GM12878 (cell line): Measurements from ENCODE around the gene CREBRF. TPM values are rescaled to one million over a fixed set of nuclear protein-coding genes. Genes with fewer than 3 reads are reported as not detected.

Experiments
- ATAC-seq: fragments of 200-7000 bp; cut with Tn5 transposase; 3 replicates; pipeline ENCODE4 v1.9.1; 2020; ENCODE audit warnings: mild to moderate bottlenecking, moderate library complexity
- BruUV-seq: library from RNA; stranded (reverse); fragments of 400-500 nt; replicated peaks from 2 replicates; lab custom pipeline; 2021; lab: Mats Ljungman, UMichigan
- CTCF ChIA-PET: fragments of 300-600 bp; sonication (Branson Sonifier 250); formaldehyde crosslinking; extraction: SDS; loops from one replicate; lab custom pipeline; 2021; ENCODE audit warnings: inconsistent platforms; lab: Yijun Ruan, JAX
- POLR2A ChIA-PET: fragments of 350-600 bp; formaldehyde crosslinking; extraction: SDS; loops from one replicate; lab custom pipeline; 2021; ENCODE audit warnings: inconsistent platforms; lab: Charles Lee
- RAD21 ChIA-PET: fragments of 300-600 bp; sonication (Branson Sonifier 250); formaldehyde crosslinking; loops from one replicate; lab custom pipeline; 2023; ENCODE audit warnings: antibody characterized with exemption; ENCODE audit not compliant: unreplicated experiment; lab: Charles Lee
- SMC1A ChIA-PET: fragments of 300-600 bp; sonication (Branson Sonifier 250); formaldehyde crosslinking; loops from one replicate; lab custom pipeline; 2023; ENCODE audit not compliant: unreplicated experiment, uncharacterized antibody; lab: Charles Lee
- DNase-seq: peaks from one replicate; pipeline ENCODE4 v3.0.0-alpha.2; 2011; ENCODE audit warnings: low read depth, low spot score
- FAIRE-seq: peaks from 3 replicates; lab custom pipeline; 2011; peaks lifted over from hg19 to GRCh38; lab: Jason Lieb, UNC
- H2AFZ ChIP-seq: 2 replicates; pipeline ENCODE4 v1.6.0; 2011; ENCODE audit warnings: low read depth, low read length, control low read depth; ENCODE audit not compliant: control insufficient read depth
- H3K27ac ChIP-seq: 2 replicates; pipeline ENCODE4 v1.5.1; 2011; ENCODE audit warnings: control low read depth; ENCODE audit not compliant: control insufficient read depth, insufficient read depth
- H3K27me3 ChIP-seq, 2 experiments: replicated peaks in 1 of 2; 2 replicates each; pipeline versions ENCODE4 v1.6.0 to v1.6.1; 2011; ENCODE audit warnings: low read length in 1 of 2; ENCODE audit not compliant: control insufficient read depth in 2 of 2, insufficient read depth in 2 of 2
- H3K36me3 ChIP-seq, 2 experiments: 2 replicates each; pipeline ENCODE4 v1.5.1; 2011; ENCODE audit warnings: low read length in 1 of 2; ENCODE audit not compliant: control insufficient read depth in 2 of 2, insufficient read depth in 2 of 2
- H3K4me1 ChIP-seq: 2 replicates; pipeline ENCODE4 v1.6.1; 2011; ENCODE audit warnings: mild to moderate bottlenecking, low read length, moderate library complexity, mixed read lengths; ENCODE audit not compliant: control insufficient read depth, insufficient read depth
- H3K4me2 ChIP-seq: 2 replicates; pipeline ENCODE4 v1.6.0; 2011; ENCODE audit warnings: control low read depth; ENCODE audit not compliant: control insufficient read depth, insufficient read depth
- H3K4me3 ChIP-seq: fragments of 200-600 bp; sonication (generic); 2 replicates; pipeline ENCODE4 v1.5.1; 2016
- H3K79me2 ChIP-seq: 2 replicates; pipeline ENCODE4 v1.6.0; 2011; ENCODE audit warnings: low read length; ENCODE audit not compliant: control insufficient read depth, insufficient read depth
- H3K9ac ChIP-seq: 2 replicates; pipeline ENCODE4 v1.8.0; 2011; ENCODE audit warnings: low read length, control low read depth, mixed read lengths; ENCODE audit not compliant: control insufficient read depth, insufficient read depth
- H3K9me3 ChIP-seq: replicated peaks from 3 replicates; pipeline ENCODE4 v1.5.1; 2011; ENCODE audit warnings: mild to moderate bottlenecking, low read length; ENCODE audit not compliant: control insufficient read depth, insufficient read depth
- H4K20me1 ChIP-seq: 2 replicates; pipeline ENCODE4 v1.6.0; 2011; ENCODE audit not compliant: control insufficient read depth, insufficient read depth
- BCLAF1 ChIP-seq: fragments of 450-650 bp; IDR thresholded peaks from 2 replicates; pipeline ENCODE4 v1.6.1; 2017; ENCODE audit warnings: antibody characterized with exemption, mild to moderate bottlenecking, moderate library complexity
- CREB1 ChIP-seq: IDR thresholded peaks from 2 replicates; pipeline ENCODE4 v1.6.1; 2012; ENCODE audit warnings: low read depth, mild to moderate bottlenecking, inconsistent platforms
- IRF4 ChIP-seq: IDR thresholded peaks from 2 replicates; pipeline ENCODE4 v1.6.1; 2011; ENCODE audit warnings: low read depth, low read length
- JUNB ChIP-seq: IDR thresholded peaks from 2 replicates; pipeline ENCODE4 v1.6.1; 2016; ENCODE audit warnings: antibody characterized with exemption, mild to moderate bottlenecking
- MLLT1 ChIP-seq: fragments of 450-650 bp; IDR thresholded peaks from 2 replicates; pipeline ENCODE4 v1.6.1; 2016; ENCODE audit warnings: mild to moderate bottlenecking
- MYB ChIP-seq: fragments of 150-350 bp; IDR thresholded peaks from 2 replicates; pipeline ENCODE4 v1.6.1; 2014; ENCODE audit warnings: mild to moderate bottlenecking, low read depth, low read length, borderline replicate concordance
- SRF ChIP-seq, 2 experiments: IDR thresholded peaks; 2 replicates each; pipeline ENCODE4 v1.6.1; 2011; ENCODE audit warnings: low read depth in 2 of 2, low read length in 2 of 2, mild to moderate bottlenecking in 1 of 2, moderate library complexity in 1 of 2
- TCF12 ChIP-seq: IDR thresholded peaks from 2 replicates; pipeline ENCODE4 v1.6.1; 2011; ENCODE audit warnings: low read depth, mild to moderate bottlenecking, low read length
- TCF7 ChIP-seq: IDR thresholded peaks from 2 replicates; pipeline ENCODE4 v1.6.1; 2014; ENCODE audit warnings: antibody characterized with exemption, borderline replicate concordance
- USF1 ChIP-seq: IDR thresholded peaks from 2 replicates; pipeline ENCODE4 v1.6.1; 2011; ENCODE audit warnings: borderline replicate concordance, low read depth, mild to moderate bottlenecking, moderate library complexity, mixed read lengths, low read length; ENCODE audit not compliant: insufficient read depth; ENCODE audit errors: extremely low read length
- ZBTB11 ChIP-seq: fragments of 450-650 bp; formaldehyde crosslinking; IDR thresholded peaks from 2 replicates; pipeline ENCODE4 v1.5.0; 2022; ENCODE audit warnings: mild to moderate bottlenecking, missing genetic modification characterization
- ZNF207 ChIP-seq: fragments of 450-650 bp; IDR thresholded peaks from 2 replicates; pipeline ENCODE4 v1.6.1; 2014; ENCODE audit warnings: antibody characterized with exemption, mild to moderate bottlenecking, borderline replicate concordance
- WGBS: methylation state at CpG from one replicate; pipeline ENCODE4 v1.1.6; 2016; ENCODE audit warnings: low lambda C conversion rate; ENCODE audit not compliant: insufficient replicate concordance, insufficient coverage; ENCODE audit errors: missing lambda C conversion rate; 5-methylcytosine and 5-hydroxymethylcytosine counted together
- in situ Hi-C: fragments of 300-500 bp; cut with MboI; formaldehyde crosslinking; loops from 9 replicates; pipeline ENCODE4 v1.14.3; 2018; ENCODE audit warnings: mixed read lengths
- intact Hi-C: fragments of 100-400 bp; cut with micrococcal nuclease; formaldehyde crosslinking; loops from one replicate; pipeline ENCODE4 v1.14.2; 2022; ENCODE audit not compliant: unreplicated experiment
- polyA plus RNA-seq, 11 experiments: library from polyadenylated mRNA; depleted of rRNA in 4 of 11; unstranded in 6 of 11; stranded (reverse) in 5 of 11; fragments of >200 nt; fragmentation: Nextera tagmentation in 4 of 11; fragmentation: Illumina TruSeq in 1 of 11; extraction: Ambion mirVana in 4 of 11; extraction: Trizol in 1 of 11; gene quantifications; 1 replicate in 1 of 11; 2 replicates in 10 of 11; pipeline versions ENCODE4 v1.2.1 to v1.2.3, GENCODE V29; 2011 to 2016; ENCODE audit warnings: inconsistent platforms in 2 of 11, missing spikeins in 2 of 11, low read depth in 1 of 11
- total RNA-seq, 4 experiments: library from RNA; depleted of rRNA in 3 of 4; stranded (reverse); fragments of >200 nt in 3 of 4; fragmentation: Illumina TruSeq in 1 of 4; extraction: Trizol in 1 of 4; gene quantifications; 2 replicates each; pipeline versions ENCODE4 v1.2.1 to v1.2.3, GENCODE V29; 2013 to 2021

CREBRF gene
- total and polyA plus RNA-seq, 10 of the 15 experiments (the other 5 are each of a cell fraction or from before 2014, with no cell fraction given) = 1.2 to 12.7 (median 3.9) TPM

- ChIA-PET CTCF (interaction anchor here (0.6 kb wide), 1 partner anchor 12 kb away, joined by 3 read pairs; no protein-coding TSS in a partner anchor), POLR2A (no interaction called here), RAD21 (no interaction called here)
- DNase-seq = no peak
- Histone ChIP-seq H3K79me2 (no peaks in the 10 kb centered on the region), H4K20me1 (no peaks in the 10 kb centered on the region), H3K27ac (no peak overlapping the region), H3K4me1 (no peaks in the 10 kb centered on the region), H3K4me2 (no peak overlapping the region), H3K27me3 (no peaks in the 10 kb centered on the region), H3K9me3 (no peaks in the 10 kb centered on the region; the same call in 2 of the 3 replicates), H3K9ac (no peak overlapping the region), H3K36me3 (peaks cover 7 to 13% of the 10 kb centered on the region in 2 experiments)
- no peak for ATAC-seq
- in situ Hi-C loops (no loop called here), intact Hi-C loops (no loop called here)
- FAIRE-seq = no peak
- no TSS peak for BruUV-seq
- no peak for TF ChIP-seq USF1
- no peak for TF ChIP-seq ZNF207
- TF ChIP-seq BCLAF1 = no peak
- TF ChIP-seq SRF (IDR thresholded peaks at IDR 0.05; ENCODE audit: low read depth in 2 of 2, low read length in 2 of 2) = no peak
- no peak for TF ChIP-seq MYB
- TF ChIP-seq CREB1 = no peak
- TF ChIP-seq JUNB = no peak
- no peak for TF ChIP-seq TCF12
- TF ChIP-seq ZBTB11 (CRISPR knock-in tag) = no peak
- TF ChIP-seq IRF4 = no peak
- TF ChIP-seq MLLT1 = no peak
- no peak for TF ChIP-seq TCF7
- TF ChIP-seq, all 136 proteins: peak for 0
- SMC1A ChIA-PET = no interaction called here
- WGBS = 100% methylated on average over 7 of the region's 7 CpGs
- Histone ChIP-seq H2AFZ (no peak overlapping the region), H3K4me3 (no peak overlapping the region)
Measured at GRCh38 chr5:173153842-173154241, 97.7 kb downstream of the CREBRF start.
